ENCODE data around the gene MAMDC2. TPM values are rescaled to one million over a fixed set of nuclear protein-coding genes. Genes with fewer than 3 reads are reported as not detected.

MAMDC2 gene
- total RNA-seq, 1 donor from 2014 or later, result 28.7 TPM

DNA sequence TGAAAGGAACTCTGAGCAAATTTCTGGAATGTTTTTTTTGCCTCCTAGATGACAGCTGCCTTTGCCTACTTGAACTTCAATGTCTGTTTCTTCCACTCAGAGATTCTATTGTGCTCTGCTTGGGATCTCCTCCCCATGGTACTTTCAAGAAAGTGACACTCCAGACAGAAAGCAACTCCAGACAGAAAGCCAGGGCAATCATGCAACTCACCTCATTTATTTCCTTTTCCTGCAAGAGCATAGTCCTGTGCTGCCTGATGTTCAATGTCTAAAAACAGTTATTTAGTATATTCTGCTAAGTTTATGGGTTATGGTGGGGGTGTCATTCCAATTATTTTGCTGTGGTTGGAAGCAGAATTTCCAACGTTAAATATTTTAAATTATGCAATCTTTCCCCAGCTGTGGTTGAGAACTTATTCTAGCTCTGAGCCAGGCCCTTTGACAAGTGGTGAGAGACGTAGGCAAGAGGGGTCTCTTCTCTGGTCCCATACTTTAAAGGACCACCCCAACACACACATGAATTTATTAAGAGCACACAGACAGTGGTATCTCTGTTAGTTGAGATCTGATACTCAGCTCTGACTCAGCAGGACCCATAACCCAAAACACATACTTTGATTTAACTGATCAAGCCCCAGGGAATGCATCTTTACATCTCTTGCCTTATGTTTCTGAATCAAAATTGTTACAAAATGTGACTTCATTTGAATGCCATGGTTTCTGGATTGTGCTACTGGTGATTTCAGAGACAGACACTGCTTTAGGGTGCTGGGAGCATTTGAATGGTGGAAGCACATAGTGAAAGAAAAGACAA lies 39.5 kb upstream of the MAMDC2 start:
- H3K36me3 ChIP-seq, result no peaks in the 10 kb centered on the region
- H3F3A ChIP-seq (ENCODE audit: low read depth), result no peaks in the 10 kb centered on the region
- no peak for TF ChIP-seq EZH2phosphoT487 (IDR thresholded peaks at IDR 0.05)
- TF ChIP-seq EZH2 (IDR thresholded peaks at IDR 0.05), result no peak
- TF ChIP-seq CTCF (IDR thresholded peaks at IDR 0.05), result no peak
- no peaks in the 10 kb centered on the region for H3K27me3 Mint-ChIP-seq (ENCODE audit: insufficient read depth, low read depth)
- no peak overlapping the region for H3K4me2 ChIP-seq
- no peaks in the 10 kb centered on the region for H3K4me1 Mint-ChIP-seq
- no peaks in the 10 kb centered on the region for H3K9me3 Mint-ChIP-seq
- no peak overlapping the region for H3K9ac ChIP-seq
- H3K9me3 ChIP-seq (ENCODE audit: low read depth), result no peaks in the 10 kb centered on the region
- no peaks in the 10 kb centered on the region for H3K27me3 ChIP-seq
- H3K36me3 Mint-ChIP-seq, result no peaks in the 10 kb centered on the region
- no peak overlapping the region for H3K27ac ChIP-seq
- no peak overlapping the region for H3K4me3 Mint-ChIP-seq
- no peak for DNase-seq (ENCODE audit: low spot score)
- H3K27ac Mint-ChIP-seq, result no peak overlapping the region
- no peaks in the 10 kb centered on the region for H4K20me1 ChIP-seq (ENCODE audit: low read depth)
- no peak overlapping the region for H2AFZ ChIP-seq (replicated peaks)
- H3K4me3 ChIP-seq, result no peak overlapping the region
- H3K79me2 ChIP-seq (ENCODE audit: low read depth), result no peaks in the 10 kb centered on the region
- no peaks in the 10 kb centered on the region for H3K4me1 ChIP-seq

DNA sequence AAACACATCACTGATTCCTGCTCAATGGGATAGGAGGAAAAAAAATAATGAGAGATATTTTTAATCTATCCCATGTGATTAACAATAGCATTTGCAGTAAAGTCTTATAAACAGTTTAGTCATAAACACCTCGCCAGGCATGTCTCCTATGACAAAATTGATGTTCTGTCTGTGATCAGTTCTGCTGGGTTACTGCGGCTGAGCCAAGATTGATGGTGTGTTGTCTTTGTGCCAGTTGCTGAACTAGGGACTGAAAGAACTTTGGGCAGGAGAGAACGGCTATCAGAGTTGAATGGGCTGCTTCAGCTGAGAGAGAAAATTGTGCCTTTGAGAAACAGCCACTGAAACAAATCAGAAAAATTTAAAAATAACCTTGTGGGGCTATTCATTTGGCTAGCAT lies 37.3 kb upstream of the MAMDC2 start:
- H3K79me2 ChIP-seq (ENCODE audit: low read depth), result no peaks in the 10 kb centered on the region
- no peaks in the 10 kb centered on the region for H3K27me3 Mint-ChIP-seq (ENCODE audit: insufficient read depth, low read depth)
- TF ChIP-seq CTCF (IDR thresholded peaks at IDR 0.05) (no peak), EZH2 (IDR thresholded peaks at IDR 0.05) (no peak), EZH2phosphoT487 (IDR thresholded peaks at IDR 0.05) (no peak)

GRCh38 chr9:70007831-70008230 lies 35.8 kb upstream of the MAMDC2 start:
- no peaks in the 10 kb centered on the region for H3K4me1 Mint-ChIP-seq
- no peak overlapping the region for H3K4me3 ChIP-seq
- H3K9me3 ChIP-seq (ENCODE audit: low read depth), result no peaks in the 10 kb centered on the region
- no peaks in the 10 kb centered on the region for H4K20me1 ChIP-seq (ENCODE audit: low read depth)
- H3K27me3 Mint-ChIP-seq (ENCODE audit: insufficient read depth, low read depth), result no peaks in the 10 kb centered on the region
- H3K27ac Mint-ChIP-seq, result no peak overlapping the region
- no peaks in the 10 kb centered on the region for H3K36me3 ChIP-seq
- H3K9ac ChIP-seq, result no peak overlapping the region
- no peaks in the 10 kb centered on the region for H3K36me3 Mint-ChIP-seq
- H3K4me2 ChIP-seq, result no peak overlapping the region
- TF ChIP-seq EZH2phosphoT487 (IDR thresholded peaks at IDR 0.05), result no peak
- TF ChIP-seq EZH2 (IDR thresholded peaks at IDR 0.05), result no peak
- no peak for TF ChIP-seq CTCF (IDR thresholded peaks at IDR 0.05)
- H3K4me3 Mint-ChIP-seq, result no peak overlapping the region
- no peaks in the 10 kb centered on the region for H3F3A ChIP-seq (ENCODE audit: low read depth)
- no peak for DNase-seq (ENCODE audit: low spot score)
- H3K79me2 ChIP-seq (ENCODE audit: low read depth), result no peaks in the 10 kb centered on the region
- H3K27ac ChIP-seq, result no peak overlapping the region
- H2AFZ ChIP-seq (replicated peaks), result no peak overlapping the region
- H3K4me1 ChIP-seq, result no peaks in the 10 kb centered on the region
- H3K9me3 Mint-ChIP-seq, result no peaks in the 10 kb centered on the region
- no peaks in the 10 kb centered on the region for H3K27me3 ChIP-seq

More for the DNA sequence above, 37.3 kb upstream of the MAMDC2 start:
- H3K36me3 ChIP-seq, result no peaks in the 10 kb centered on the region
- no peaks in the 10 kb centered on the region for H4K20me1 ChIP-seq (ENCODE audit: low read depth)
- no peak overlapping the region for H3K4me3 ChIP-seq
- H3K9me3 ChIP-seq (ENCODE audit: low read depth), result no peaks in the 10 kb centered on the region
- Mint-ChIP-seq H3K4me1 (no peaks in the 10 kb centered on the region), H3K36me3 (no peaks in the 10 kb centered on the region), H3K9me3 (no peaks in the 10 kb centered on the region), H3K27ac (no peak overlapping the region), H3K4me3 (no peak overlapping the region)
- H3K27ac ChIP-seq, result no peak overlapping the region
- H2AFZ ChIP-seq (replicated peaks), result no peak overlapping the region
- no peaks in the 10 kb centered on the region for H3F3A ChIP-seq (ENCODE audit: low read depth)
- no peak overlapping the region for H3K9ac ChIP-seq
- no peak for DNase-seq (ENCODE audit: low spot score)
- H3K4me1 ChIP-seq, result no peaks in the 10 kb centered on the region
- H3K4me2 ChIP-seq, result no peak overlapping the region
- H3K27me3 ChIP-seq, result no peaks in the 10 kb centered on the region
